ENCODE measurements around the gene CDH20.
"Not testable (repeated sequence)": the region's sequence is repeated elsewhere in the genome, so short reads cannot be mapped to it uniquely, and the experiment has no call there.

Gene CDH20

GRCh38 chr18:61350578-61350977, 17.3 kb downstream of the CDH20 start:
- no peak for DNase-seq

- no peak for DNase-seq
These were observed 18.8 kb downstream of the CDH20 start for GRCh38 chr18:61352059-61352458.

GRCh38 chr18:61352611-61353010, 19.4 kb downstream of the CDH20 start:
- no peak for DNase-seq

GRCh38 chr18:61360404-61361383, 27.5 kb downstream of the CDH20 start:
- DNase-seq: no peak

GRCh38 chr18:61362511-61362910, 29.3 kb downstream of the CDH20 start:
- no peak for DNase-seq

GRCh38 chr18:61364953-61365352, 31.7 kb downstream of the CDH20 start:
- no peak for DNase-seq

- DNase-seq: no peak
These were observed 34.8 kb downstream of the CDH20 start for GRCh38 chr18:61368001-61368400.

- not testable (repeated sequence) for DNase-seq
These were observed 36.4 kb downstream of the CDH20 start for GRCh38 chr18:61369671-61370070.

GRCh38 chr18:61371111-61371510, 37.9 kb downstream of the CDH20 start:
- no peak for DNase-seq

- DNase-seq: no peak
These were observed 46.6 kb downstream of the CDH20 start for GRCh38 chr18:61379827-61380226.

- DNase-seq: peak; percentile 12
These were observed 54.8 kb downstream of the CDH20 start for GRCh38 chr18:61388010-61388409.

- no peak for DNase-seq
These were observed 61.8 kb downstream of the CDH20 start for GRCh38 chr18:61394983-61395382.

GRCh38 chr18:61397222-61397621, 64.0 kb downstream of the CDH20 start:
- no peak for DNase-seq

- peak; percentile 64 for DNase-seq
These were observed 65.9 kb downstream of the CDH20 start for GRCh38 chr18:61398961-61399705.

GRCh38 chr18:61400016-61400635, 66.9 kb downstream of the CDH20 start:
- no peak for DNase-seq

GRCh38 chr18:61400716-61401115, 67.5 kb downstream of the CDH20 start:
- peak; percentile 65 for DNase-seq

GRCh38 chr18:61402726-61403125, 69.5 kb downstream of the CDH20 start:
- no peak for DNase-seq

- DNase-seq: no peak
These were observed 80.2 kb downstream of the CDH20 start for GRCh38 chr18:61413396-61413795.

- no peak for DNase-seq
These were observed 80.9 kb downstream of the CDH20 start for GRCh38 chr18:61414086-61414485.

GRCh38 chr18:61419763-61420162, 86.5 kb downstream of the CDH20 start:
- no peak for DNase-seq

GRCh38 chr18:61420218-61420885, 87.1 kb downstream of the CDH20 start:
- DNase-seq: no peak

- no peak for DNase-seq
These were observed 93.3 kb downstream of the CDH20 start for GRCh38 chr18:61426492-61427053.

- DNase-seq: no peak
These were observed 95.0 kb downstream of the CDH20 start for GRCh38 chr18:61428266-61428665.

All from HCEC 1CT (cell line).